GM19438 (cell line): ENCODE measurements around the gene SLC2A4.

Experiments
- ATAC-seq: cut with Tn5 transposase; IDR thresholded peaks from one replicate; pipeline ENCODE4 v1.9.1; 2021; ENCODE audit warnings: low read depth; ENCODE audit not compliant: unreplicated experiment

Gene SLC2A4

DNA sequence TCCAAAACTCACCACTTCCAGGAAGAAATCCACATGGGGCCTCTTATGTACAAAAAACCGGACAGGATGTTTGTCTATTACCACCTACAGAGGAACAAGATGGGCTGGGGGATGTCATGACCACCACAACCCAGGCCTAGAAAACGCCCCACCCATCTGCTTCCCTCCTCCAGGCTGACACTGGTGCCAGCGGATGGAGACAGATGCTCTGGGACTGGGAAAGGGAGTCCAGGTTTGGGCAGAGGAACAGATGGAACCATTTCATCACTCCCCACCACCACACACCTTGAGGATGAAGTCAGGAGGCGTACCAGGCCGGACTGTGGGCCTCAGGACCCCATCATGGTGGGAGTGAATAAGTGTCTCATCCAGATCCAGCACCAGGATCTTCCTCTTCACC lies 34.7 kb upstream of the SLC2A4 start:
- no peak for ATAC-seq

DNA sequence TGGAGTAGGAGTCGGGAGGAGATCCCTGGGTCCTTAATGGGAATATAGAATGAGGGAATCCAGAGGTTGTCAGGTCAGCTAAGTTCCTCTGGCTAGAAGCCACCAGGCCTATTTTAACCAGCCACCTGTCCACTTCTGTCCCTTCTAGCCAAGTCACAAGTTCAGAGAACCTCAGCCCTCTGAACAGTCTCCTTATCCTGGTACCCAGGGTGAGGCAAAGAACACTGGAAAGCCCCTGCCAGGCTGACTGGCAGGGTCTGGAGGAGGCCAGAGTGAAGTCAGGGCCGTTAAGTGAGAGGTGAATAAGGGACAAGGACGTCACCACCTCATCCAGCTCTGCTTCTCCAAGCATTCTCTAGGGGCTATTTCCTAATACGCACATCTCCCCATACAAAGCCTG lies 32.7 kb upstream of the SLC2A4 start:
- ATAC-seq, result no peak

DNA sequence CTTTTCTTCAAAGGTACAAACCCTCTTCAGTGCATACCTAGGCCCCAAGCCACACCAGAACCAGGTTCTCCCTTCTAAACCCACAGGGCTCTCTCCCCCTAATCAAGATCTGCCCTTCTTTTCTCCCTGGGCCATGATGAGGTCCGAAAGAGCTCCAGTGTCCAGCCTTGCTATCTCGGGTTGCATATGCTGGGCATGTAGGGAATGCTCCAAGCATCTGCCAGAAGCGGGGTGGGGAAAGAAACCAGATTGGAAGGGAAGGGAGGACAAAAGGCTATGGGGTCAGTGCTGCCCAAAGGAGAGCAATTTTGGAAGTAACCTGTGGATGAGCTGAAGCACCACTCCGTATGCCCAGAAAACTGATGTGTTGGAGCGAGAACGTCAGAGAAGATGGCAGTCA lies 32.3 kb upstream of the SLC2A4 start:
- no peak for ATAC-seq

DNA sequence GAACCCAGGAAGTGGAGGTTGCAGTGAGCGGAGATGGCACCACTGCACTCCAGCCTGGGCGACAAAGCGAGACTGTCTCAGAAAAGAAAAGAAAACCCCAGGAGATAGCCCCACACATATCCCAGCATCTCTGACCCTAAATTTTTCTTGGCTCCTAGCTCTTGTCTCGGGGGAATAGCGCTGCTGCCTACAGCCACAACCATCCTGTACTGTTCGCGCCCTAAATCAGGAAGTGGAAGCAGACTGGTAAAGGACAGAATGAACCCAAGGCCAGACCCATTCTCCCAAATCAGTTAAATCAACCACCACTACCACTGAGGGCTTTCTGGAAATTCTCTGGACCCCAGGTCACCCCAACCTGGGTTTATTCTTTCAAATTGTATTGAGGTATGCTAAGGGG lies 31.7 kb upstream of the SLC2A4 start:
- no peak for ATAC-seq

DNA sequence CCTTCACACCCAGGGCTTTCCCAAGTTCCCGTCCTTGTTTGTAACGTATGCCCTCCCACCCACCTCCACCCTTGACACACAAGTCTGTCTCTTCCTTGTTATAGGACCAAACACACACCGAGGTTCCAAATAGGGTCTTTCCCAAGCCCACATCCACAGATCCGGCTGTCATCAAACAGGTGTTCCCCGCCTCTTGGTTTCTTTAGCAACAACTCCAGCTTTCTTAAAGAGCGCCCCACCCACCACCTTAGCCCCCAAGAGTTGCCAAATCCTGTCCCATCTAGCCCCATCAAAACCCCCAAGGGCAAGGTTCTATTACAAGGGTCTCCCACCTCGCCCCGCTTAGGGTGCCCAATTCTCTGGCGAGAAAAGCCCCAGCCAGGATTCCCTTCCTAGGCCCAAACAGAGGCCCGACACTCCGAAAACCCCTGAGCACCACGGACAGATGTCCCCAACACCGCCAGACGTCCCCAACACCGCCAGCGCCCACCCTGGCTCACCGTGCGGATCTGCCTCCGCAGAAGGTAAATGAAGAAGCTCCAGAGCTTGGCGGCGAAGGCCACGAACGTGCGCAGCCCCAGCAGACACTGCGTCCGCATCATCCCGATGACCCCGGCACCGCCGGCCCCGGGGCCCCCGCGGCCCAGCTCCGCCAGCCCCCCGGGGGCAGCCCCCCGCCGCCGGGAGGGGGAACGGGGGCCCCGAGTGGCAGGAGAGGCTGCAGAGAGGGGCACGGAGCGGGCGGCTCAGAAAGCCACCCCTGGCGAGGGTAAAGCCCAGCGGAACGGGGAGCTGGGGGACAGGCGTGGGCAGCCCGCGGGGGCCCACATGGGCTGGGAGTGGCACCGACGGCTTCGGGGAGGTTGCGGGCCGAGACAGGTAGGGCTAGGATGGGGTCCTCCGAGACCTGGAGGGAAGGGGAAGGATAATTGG lies 30.6 kb upstream of the SLC2A4 start:
- ATAC-seq, result no peak

DNA sequence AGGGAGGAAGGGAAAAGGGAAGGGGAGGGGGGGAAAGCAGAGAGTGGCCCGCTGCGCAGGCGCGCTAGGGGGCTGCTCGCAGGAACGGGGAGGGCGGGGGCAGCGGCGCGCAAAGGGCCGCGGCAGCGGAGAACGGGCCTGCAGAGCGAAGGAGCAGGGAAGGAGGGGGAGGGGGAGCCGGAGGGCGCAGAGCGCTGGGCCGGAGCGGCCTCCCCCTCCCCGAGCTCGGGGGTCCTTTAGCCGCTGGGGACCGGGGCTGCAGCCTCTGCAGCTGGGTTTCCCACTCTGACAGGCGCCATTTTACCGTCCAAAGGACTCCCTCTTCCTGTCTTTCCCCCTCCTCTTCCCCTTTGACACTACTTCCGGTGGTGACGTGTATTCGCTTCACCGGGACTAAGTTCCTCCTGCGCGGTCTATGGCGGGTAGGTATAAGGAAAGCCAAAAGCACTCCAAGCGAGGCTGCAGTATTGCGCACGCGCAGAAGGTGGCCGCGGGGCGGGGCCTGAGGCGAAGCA lies 29.8 kb upstream of the SLC2A4 start, which contains the start of gene CTDNEP1:
TSS of gene CTDNEP1 (minus strand) at position 74 of the 515 bp plus-strand sequence. CDS start 438 bp downstream, outside the sequence.
- ATAC-seq, result peak; percentile 75

DNA sequence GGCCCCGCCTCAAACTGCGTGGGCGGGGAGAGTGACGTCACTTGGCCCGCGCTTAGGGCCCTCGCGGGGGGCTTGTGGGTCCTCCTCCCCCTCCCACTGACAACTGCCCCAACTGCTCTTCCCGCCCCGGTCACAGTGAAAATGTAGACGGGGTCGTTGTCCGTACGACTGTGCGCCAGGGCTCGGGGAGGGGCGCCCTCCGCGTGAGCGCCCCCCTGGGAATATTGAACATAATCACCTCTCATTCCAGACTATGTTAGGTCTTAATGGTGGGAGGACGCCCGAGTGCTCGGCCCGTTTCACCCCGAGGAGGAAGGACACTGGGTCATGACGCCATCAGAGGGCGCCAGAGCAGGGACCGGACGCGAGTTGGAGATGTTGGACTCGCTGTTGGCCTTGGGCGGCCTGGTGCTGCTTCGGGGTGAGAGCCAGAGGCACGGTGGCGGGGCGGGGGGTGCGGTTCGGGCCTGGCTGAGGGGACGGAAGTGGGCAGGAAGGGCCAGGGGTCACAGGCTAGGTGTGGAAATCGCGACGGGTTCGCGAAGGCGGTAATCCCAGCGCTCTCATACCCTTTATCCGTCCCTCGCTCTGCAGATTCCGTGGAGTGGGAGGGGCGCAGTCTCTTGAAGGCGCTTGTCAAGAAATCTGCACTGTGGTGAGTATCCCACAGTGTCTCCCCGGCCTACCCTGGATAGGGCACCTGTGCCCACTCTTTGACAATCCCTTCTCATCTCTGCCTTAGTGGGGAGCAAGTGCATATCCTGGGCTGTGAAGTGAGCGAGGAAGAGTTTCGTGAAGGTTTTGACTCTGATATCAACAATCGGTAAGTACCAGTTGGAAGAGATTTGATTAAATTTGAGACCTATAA lies 29.1 kb upstream of the SLC2A4 start, which contains the start of gene ELP5:
TSS of gene ELP5 (plus strand) at position 40 of the 868 bp plus-strand sequence. CDS start at position 376, 336 bp downstream.
- peak; percentile 47 for ATAC-seq

DNA sequence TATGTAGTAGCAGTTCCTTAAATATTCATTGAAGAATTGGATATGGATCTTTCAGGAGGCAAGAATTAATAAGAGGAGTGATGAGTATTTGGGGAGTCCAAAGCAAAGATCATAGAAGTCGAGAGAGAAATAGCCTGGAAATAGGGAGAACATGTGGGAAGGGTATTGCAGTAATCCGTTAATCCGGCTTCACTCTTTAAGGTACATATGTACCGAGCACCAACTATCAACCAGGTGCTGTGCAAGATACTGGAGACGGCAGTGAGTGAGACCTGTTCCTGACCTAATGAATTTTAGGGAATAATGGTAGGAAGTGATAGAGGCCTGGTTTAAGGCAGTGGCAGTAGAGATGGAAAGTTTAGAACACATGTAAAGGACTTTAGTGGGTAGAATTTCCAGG lies 28.4 kb upstream of the SLC2A4 start:
- no peak for ATAC-seq

DNA sequence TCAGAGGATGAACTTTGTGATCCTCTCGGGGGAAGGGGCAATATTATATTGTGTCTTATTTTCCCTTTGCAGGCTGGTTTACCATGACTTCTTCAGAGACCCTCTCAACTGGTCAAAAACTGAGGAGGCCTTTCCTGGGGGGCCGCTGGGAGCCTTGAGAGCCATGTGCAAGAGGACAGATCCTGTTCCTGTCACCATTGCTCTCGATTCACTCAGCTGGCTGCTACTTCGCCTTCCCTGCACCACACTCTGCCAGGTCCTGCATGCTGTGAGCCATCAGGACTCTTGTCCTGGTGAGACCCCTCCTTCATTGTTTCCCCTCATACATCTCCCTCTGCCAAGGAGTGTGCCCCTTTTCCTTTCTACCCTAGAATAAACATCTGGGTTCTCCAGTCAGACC lies 27.0 kb upstream of the SLC2A4 start:
- ATAC-seq, result no peak

DNA sequence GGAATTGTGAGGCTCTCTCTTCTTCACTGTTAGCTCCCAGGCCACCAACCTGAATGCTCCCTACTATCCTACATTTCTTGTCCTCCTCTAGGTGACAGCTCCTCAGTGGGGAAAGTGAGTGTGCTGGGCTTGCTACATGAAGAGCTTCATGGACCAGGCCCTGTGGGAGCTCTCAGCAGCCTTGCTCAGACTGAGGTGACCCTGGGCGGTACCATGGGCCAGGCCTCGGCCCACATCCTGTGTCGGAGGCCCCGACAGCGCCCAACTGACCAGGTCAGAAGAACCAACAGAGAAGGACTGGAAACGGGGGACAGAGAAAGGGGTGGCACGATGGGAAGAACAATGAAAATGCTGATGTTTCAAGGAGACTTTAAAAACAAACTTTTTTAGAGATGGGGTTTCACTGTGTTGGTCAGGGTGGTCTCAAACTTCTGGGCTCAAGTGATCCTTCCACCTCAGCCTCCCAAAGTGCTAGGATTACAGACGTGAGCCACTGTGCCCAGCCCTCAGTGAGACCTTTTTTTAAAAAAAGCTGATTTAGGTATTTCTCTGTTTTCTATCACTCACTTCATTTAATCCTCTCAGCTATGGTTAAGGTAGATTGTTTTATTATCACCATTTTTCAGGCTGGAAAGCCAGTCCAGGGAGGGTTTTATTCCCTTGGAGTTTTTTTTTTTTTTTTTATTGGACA lies 24.6 kb upstream of the SLC2A4 start:
- ATAC-seq, result no peak

DNA sequence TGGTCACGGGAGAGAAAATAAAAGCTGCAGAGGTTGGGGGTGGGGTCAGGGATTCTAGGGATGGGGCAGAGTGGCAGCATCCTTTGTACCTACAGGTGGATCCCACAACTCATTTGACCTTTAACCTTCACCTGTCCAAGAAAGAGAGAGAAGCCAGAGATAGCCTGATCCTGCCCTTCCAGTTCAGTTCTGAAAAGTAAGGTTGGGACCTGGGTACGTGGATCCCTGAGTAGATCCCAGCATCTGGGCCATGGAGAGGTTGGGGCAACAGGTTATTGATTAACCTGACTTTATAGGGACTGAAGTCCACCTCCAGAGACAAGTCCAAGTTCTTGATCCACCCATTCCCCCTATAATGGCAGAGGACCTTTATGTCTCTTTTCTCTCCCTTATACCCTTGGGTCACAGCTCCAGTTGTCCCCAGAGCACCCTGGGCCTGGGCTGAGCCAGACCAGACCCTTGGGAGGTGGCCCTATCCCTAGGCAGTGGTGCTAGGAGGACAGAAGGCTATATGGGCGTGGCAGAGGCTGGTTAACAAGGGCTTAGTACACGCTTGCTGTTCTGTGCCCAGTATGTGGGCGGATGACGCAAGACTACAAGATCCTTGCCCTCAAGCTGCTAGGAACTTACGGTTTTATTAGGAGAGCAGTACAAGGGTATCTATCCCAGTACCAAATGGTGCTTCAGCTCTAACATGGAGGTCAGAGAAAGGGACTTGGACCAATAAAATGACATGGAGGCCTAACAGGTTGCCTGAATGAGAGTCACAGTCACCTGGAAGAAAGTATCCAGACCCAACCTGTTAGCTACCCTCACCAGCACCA lies 22.6 kb upstream of the SLC2A4 start:
- no peak for ATAC-seq

DNA sequence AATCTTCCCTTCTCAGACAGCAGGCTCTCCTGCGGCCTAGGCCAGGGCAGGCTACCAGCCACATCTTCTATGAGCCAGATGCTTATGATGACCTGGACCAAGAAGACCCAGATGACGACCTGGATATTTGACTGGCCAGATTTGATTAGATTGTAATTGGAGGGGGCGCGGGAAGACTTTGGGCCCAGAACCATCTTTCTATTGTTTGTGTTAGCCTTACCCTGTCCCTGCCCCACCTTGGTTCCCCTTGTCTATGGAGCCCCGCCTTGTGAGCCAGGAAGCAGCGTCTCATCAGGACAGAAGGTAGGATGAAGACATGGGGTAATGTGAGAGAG lies 22.0 kb upstream of the SLC2A4 start:
- no peak for ATAC-seq

DNA sequence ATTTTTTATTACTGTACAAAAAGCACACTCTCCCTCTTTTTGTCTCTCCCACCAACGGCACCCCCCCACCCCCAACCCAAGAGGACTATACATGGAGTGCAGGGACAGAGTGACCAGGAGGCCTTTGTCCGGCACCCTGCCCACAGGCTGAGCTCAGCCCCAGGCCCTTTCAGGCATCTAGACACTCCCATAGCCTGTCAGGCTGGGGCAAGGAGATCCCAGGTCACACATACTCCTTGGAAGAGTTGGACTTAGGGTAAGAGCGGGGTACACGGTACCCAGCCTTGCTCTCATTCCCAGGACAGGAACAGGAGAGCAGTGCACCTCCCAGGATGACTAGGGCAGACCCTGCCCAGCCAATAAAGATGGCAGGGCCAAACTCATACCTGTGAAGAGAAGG lies 21.4 kb upstream of the SLC2A4 start:
- ATAC-seq, result no peak

DNA sequence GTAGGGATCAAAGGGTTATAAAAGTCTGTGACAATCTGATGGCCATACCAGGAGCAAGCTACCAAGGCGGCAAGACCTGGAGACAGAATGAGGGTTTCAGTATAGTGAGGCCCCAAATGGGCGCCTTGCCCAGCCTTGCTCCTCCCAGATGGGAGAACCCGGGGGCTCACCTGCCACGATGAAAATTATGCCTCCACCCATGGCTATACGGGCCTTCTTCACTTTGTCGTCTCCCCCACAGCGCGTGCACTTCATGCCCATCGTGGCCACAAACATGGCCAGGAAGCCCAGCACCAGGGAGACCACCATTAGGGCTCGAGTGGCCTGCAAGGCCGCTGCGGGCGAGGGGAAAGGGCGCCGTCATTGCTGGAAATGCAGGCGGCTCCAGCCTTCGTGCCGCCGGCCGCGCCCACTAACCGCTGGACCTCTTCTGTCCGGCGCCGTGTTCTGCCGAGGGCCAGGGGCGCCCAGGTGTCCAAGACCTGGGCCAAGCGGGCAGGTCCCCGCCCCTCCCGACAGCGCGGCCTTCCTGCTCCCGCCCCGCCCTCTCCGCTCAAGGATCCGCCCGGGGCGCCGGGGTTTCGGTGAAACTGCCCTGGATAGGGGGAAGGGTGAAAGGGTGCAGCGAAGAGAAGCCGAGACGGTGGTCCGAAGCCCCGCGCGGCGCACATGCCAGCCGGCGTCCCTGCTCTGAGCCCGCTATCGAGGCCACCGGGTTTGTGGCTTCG lies 20.7 kb upstream of the SLC2A4 start:
- no peak for ATAC-seq

DNA sequence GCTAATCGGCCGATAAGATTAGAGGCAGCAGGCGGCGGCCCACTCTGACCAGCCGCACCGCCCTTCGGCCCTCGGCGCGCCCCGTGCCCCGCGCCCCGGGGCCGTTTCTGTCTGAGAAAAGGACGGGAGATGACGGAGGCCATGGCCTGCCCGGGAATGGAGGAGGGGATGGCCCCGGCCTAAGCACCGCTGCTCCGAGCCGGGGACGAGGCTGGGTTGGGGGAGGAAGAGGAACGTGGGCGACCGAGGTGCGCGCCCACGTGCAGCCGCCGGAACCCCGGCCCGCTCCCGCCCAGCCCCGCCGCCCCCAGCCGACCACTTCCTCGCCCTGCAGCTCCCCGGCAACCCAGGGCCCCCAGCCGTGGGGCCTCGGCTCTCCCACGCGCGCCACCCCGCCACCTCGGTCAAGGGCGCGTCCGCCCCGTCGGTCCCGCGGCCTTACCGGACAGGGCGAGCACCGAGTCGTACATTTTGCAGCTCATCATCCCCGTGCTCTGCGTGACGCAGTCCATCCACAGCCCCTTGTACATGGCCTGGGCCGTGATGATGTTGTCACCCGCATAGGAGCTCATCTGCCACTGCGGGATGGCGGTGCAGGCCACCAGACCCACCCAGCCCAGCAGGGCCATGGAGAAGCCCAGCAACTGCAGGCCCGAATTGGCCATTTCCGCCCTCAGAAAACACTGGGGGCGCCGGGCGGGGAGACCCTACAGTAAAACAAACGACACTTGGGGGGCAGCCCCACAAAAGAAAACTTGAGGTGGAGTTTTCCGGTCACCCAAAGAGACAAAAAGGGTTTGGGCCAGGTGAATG lies 19.9 kb upstream of the SLC2A4 start:
- ATAC-seq, result no peak

DNA sequence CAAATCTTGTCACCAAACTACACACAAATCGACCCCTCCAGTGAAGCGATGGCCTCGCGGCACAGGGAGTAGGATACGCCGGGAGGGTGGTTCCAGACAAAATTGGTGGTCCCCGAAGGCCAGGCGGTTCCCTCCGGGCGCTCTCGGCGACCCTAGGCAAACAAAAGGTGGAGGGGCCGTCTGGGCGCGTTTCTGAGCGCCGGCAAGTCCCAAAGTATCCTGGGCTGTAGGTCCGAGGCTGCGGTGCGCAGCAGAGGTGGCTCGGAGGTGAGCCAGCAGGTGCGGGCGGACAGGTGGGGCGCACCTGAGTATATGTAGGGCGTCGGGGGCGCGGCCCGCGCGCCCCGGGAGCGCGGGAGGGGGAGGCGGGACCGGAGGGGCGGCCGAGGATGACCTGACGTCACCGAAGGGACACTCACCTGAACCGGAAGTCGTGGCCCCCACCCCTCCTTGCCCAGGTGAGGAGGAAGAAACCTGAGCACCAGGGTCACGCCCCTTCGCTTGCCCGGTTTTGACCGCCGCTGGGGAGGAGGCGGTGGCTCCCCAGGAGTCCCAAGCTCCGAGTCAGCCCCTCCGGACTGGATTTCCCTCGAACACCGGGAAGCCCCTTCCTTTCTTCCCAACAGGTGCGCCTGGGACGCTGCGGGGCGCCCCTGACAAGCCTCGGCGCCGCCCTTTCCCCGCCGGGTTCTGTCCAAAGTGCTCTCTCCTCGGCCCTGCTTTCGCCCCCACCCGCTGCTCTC lies 19.2 kb upstream of the SLC2A4 start, which contains the start of gene CLDN7:
TSS of gene CLDN7 (minus strand) at position 287 of the 743 bp plus-strand sequence. CDS start 435 bp downstream, outside the sequence.
- no peak for ATAC-seq
